ENCODE results near the gene OR1F1. TPM values are rescaled to one million over a fixed set of nuclear protein-coding genes. Genes with fewer than 3 reads are reported as not detected.

Gene OR1F1
- total and polyA plus RNA-seq, 4 donors, result not detected

DNA sequence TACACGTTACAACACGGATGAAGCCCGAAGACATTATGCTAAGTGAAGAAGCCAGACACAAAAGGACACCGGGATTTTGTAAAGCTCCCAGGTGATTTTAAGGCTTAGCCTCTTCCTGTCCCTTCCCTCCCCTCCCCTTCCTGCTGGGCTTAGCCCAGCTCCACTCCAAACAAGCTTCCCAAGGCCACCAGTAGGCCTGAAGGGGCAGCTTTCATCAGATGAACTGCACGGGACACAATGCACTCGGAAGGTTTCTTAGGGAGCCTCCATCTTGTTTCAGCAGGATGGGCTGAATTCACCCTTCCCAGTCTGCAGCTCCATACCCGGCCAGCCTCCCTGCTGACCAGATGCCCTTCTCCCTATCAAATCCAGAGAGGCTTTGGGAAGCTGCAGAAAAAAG is 58.0 kb downstream of the OR1F1 start:
- no peak overlapping the region for H3K27ac ChIP-seq (ENCODE audit: low read depth in 1 of 2, low read length in 2 of 2)
- no peaks in the 10 kb centered on the region for H3K9me3 ChIP-seq (ENCODE audit: control insufficient read depth, low read length)
- no peaks in the 10 kb centered on the region for H3K4me1 ChIP-seq (ENCODE audit: control insufficient read depth in 1 of 2, insufficient read depth in 2 of 2, low read length in 2 of 2)
- H3K27me3 ChIP-seq (ENCODE audit: control insufficient read depth in 1 of 2, insufficient read depth in 2 of 2, low read length in 1 of 2), result no peaks in the 10 kb centered on the region
- DNase-seq, result no peak
- no peak overlapping the region for H3K4me3 ChIP-seq (ENCODE audit: low read length in 2 of 2)
- WGBS, 2 donors, result 79 to 80% methylated on average over 7 of the region's 7 CpGs
- intact Hi-C loops (cut with DNase I), result no loop called here
- no peak for ATAC-seq (ENCODE audit: low FRiP score)
- H3K36me3 ChIP-seq (ENCODE audit: control insufficient read depth in 1 of 2, insufficient read depth in 2 of 2, low read length in 1 of 2), result no peaks in the 10 kb centered on the region

DNA sequence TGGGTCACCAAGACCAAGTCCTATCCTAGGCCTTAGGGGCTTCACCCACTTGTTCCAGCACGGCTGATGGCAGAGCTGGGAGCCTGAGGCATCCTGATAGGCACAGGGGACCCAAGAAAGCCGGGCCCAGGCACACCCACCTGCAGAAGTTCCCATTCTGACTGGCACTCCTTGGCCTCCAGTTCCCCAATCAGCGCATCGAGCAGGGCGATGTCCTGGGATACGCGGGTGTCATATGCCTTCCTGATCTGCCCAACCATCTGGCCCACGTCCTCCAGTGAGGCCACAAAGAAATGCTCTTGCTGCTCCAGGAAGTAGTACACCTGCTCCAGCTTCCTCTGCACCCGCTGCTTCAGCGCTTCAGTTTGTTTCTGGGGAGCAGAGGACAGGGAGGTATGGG is 58.9 kb downstream of the OR1F1 start:
- 83 to 86% methylated on average over 10 of the region's 10 CpGs for WGBS, 2 donors
- no peak overlapping the region for H3K4me3 ChIP-seq (ENCODE audit: low read length in 2 of 2)
- H3K9me3 ChIP-seq (ENCODE audit: control insufficient read depth, low read length), result no peaks in the 10 kb centered on the region
- DNase-seq (no peak), ATAC-seq (ENCODE audit: low FRiP score) (no peak)
- no peaks in the 10 kb centered on the region for H3K4me1 ChIP-seq (ENCODE audit: control insufficient read depth in 1 of 2, insufficient read depth in 2 of 2, low read length in 2 of 2)
- no peak overlapping the region for H3K27ac ChIP-seq (ENCODE audit: low read depth in 1 of 2, low read length in 2 of 2)
- H3K27me3 ChIP-seq (ENCODE audit: control insufficient read depth in 1 of 2, insufficient read depth in 2 of 2, low read length in 1 of 2), result no peaks in the 10 kb centered on the region
- intact Hi-C loops (cut with DNase I), result no loop called here
- H3K36me3 ChIP-seq (ENCODE audit: control insufficient read depth in 1 of 2, insufficient read depth in 2 of 2, low read length in 1 of 2), result no peaks in the 10 kb centered on the region

DNA sequence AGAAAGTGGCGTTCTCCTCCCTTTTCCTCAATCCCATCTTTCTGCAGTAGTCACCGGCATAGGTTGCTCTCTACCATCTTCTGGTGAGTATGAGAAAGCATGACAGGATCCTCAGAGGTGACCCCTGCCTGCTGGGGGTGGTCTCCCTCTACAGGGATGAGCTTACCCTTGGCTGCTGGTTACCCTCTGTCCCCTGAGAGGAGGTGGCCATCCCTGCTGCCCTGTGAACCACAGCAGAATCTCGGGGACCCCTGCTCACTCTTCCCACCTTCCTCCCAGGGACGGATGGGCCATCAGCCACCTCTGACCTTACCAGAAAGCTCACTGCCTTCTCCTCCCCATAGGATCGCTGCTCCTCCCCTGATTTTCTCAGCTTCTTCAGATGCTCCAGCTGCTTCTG is 60.6 kb downstream of the OR1F1 start:
- no peak for DNase-seq
- H3K27me3 ChIP-seq (ENCODE audit: control insufficient read depth in 1 of 2, insufficient read depth in 2 of 2, low read length in 1 of 2), result no peaks in the 10 kb centered on the region
- H3K4me1 ChIP-seq (ENCODE audit: control insufficient read depth in 1 of 2, insufficient read depth in 2 of 2, low read length in 2 of 2), result no peaks in the 10 kb centered on the region
- H3K4me3 ChIP-seq (ENCODE audit: low read length in 2 of 2), result no peak overlapping the region
- no peaks in the 10 kb centered on the region for H3K36me3 ChIP-seq (ENCODE audit: control insufficient read depth in 1 of 2, insufficient read depth in 2 of 2, low read length in 1 of 2)
- intact Hi-C loops (cut with DNase I), result no loop called here
- ATAC-seq (ENCODE audit: low FRiP score), result no peak
- no peaks in the 10 kb centered on the region for H3K9me3 ChIP-seq (ENCODE audit: control insufficient read depth, low read length)
- no peak overlapping the region for H3K27ac ChIP-seq (ENCODE audit: low read depth in 1 of 2, low read length in 2 of 2)
- 79 to 80% methylated on average over 5 of the region's 5 CpGs for WGBS, 2 donors

DNA sequence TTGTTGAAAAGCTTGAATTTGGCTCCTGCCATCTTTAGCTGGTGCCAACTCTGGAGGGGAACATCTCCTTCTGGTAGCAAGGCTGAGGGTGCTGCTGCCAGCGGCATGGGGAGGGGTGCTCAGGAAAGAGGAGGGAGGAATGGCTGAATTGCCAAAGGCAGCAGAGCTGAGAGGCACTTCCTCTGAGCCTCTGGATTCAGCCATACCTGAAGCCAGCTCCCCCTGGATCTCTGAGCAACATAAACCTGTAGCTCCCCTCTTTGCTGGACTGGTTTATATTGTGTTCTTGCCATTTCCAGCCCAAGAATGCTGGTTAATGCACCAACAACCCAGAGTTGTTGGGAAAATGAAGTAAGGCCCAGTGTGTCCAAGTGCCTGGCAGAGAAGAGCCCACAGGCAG is 61.0 kb downstream of the OR1F1 start:
- H3K36me3 ChIP-seq (ENCODE audit: control insufficient read depth in 1 of 2, insufficient read depth in 2 of 2, low read length in 1 of 2), result no peaks in the 10 kb centered on the region
- 67 to 71% methylated on average over 1 of the region's 1 CpG for WGBS, 2 donors
- no peaks in the 10 kb centered on the region for H3K27me3 ChIP-seq (ENCODE audit: control insufficient read depth in 1 of 2, insufficient read depth in 2 of 2, low read length in 1 of 2)
- intact Hi-C loops (cut with DNase I), result no loop called here
- DNase-seq (no peak), ATAC-seq (ENCODE audit: low FRiP score) (no peak)
- H3K4me1 ChIP-seq (ENCODE audit: control insufficient read depth in 1 of 2, insufficient read depth in 2 of 2, low read length in 2 of 2), result no peaks in the 10 kb centered on the region
- no peaks in the 10 kb centered on the region for H3K9me3 ChIP-seq (ENCODE audit: control insufficient read depth, low read length)
- H3K4me3 ChIP-seq (ENCODE audit: low read length in 2 of 2), result no peak overlapping the region
- no peak overlapping the region for H3K27ac ChIP-seq (ENCODE audit: low read depth in 1 of 2, low read length in 2 of 2)

DNA sequence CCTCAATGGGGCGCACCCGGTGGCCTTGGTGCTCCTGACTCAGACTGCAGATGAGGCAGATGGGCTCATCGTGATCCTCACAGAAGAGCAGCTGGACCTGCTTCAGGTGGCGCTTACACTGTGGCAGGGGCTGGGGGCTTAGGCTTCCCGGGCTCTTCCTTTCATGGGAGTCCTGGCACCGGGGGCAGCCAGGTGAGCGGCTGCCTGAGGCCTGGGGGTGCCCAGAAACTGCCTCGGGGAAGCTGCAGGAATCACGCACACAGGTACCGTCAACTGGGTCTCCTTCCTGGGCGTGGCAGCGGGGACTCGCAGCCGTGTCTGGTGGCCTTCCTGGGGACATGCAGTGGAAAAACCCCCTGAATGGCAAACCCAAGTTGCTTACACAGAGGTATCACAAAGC is 61.4 kb downstream of the OR1F1 start:
- intact Hi-C loops (cut with DNase I), result no loop called here
- no peak for ATAC-seq (ENCODE audit: low FRiP score)

DNA sequence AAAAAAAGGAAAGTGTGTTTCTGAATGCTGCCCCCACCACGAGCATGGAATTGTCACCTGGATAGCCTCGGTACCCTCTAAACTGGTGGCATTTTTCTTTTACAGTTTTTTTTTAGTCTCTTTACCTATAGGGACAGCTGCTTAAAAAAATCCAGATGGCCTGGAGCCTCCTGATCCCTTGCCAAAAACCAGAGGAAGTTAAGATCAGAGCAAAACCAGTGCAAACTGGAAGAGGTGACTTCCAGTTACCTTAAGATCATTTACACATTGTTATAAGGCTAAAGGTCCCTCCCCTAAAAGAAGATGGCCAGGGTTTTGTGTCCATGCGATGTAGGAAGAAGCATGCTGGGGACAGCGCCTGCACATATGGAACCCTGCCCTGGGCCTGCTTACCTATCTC is 65.0 kb downstream of the OR1F1 start:
- H3K36me3 ChIP-seq (ENCODE audit: control insufficient read depth in 1 of 2, insufficient read depth in 2 of 2, low read length in 1 of 2), result no peaks in the 10 kb centered on the region
- WGBS, 2 donors, result 83 to 84% methylated on average over 4 of the region's 4 CpGs
- H3K4me3 ChIP-seq (ENCODE audit: low read length in 2 of 2), result no peak overlapping the region
- DNase-seq (no peak), ATAC-seq (ENCODE audit: low FRiP score) (no peak)
- no peaks in the 10 kb centered on the region for H3K9me3 ChIP-seq (ENCODE audit: control insufficient read depth, low read length)
- no peak overlapping the region for H3K27ac ChIP-seq (ENCODE audit: low read depth in 1 of 2, low read length in 2 of 2)
- intact Hi-C loops (cut with DNase I), result no loop called here
- H3K4me1 ChIP-seq (ENCODE audit: control insufficient read depth in 1 of 2, insufficient read depth in 2 of 2, low read length in 2 of 2), result no peaks in the 10 kb centered on the region
- no peaks in the 10 kb centered on the region for H3K27me3 ChIP-seq (ENCODE audit: control insufficient read depth in 1 of 2, insufficient read depth in 2 of 2, low read length in 1 of 2)

More for the DNA sequence above, 61.4 kb downstream of the OR1F1 start:
- Histone ChIP-seq H3K9me3 (ENCODE audit: control insufficient read depth, low read length) (no peaks in the 10 kb centered on the region), H3K4me1 (ENCODE audit: control insufficient read depth in 1 of 2, insufficient read depth in 2 of 2, low read length in 2 of 2) (no peaks in the 10 kb centered on the region), H3K4me3 (ENCODE audit: low read length in 2 of 2) (no peak overlapping the region), H3K27me3 (ENCODE audit: control insufficient read depth in 1 of 2, insufficient read depth in 2 of 2, low read length in 1 of 2) (no peaks in the 10 kb centered on the region), H3K36me3 (ENCODE audit: control insufficient read depth in 1 of 2, insufficient read depth in 2 of 2, low read length in 1 of 2) (no peaks in the 10 kb centered on the region), H3K27ac (ENCODE audit: low read depth in 1 of 2, low read length in 2 of 2) (no peak overlapping the region)
- 79 to 84% methylated on average over 14 of the region's 14 CpGs for WGBS, 2 donors
- no peak for DNase-seq

DNA sequence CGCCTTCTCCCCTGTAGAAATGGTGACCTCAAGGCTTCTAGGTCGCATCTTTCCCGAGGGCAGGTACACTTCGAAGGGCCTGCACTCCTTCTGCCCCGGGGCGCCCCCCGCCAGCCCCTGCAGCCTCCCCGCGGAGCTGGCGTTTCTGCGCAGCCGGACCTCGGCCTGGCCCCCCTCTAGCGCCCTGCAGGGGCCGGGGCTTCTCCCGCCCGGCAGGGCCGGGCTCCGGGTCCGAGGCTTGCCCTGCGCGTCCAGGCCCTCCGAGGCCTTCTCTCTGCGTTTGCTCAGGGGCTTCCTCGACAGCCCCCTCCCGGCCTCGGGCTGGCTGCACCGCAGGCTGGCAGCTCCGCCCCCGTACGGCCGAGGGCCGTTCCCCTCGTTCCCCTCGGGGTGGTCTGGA is 66.3 kb downstream of the OR1F1 start:
- 35 to 48% methylated on average over 35 of the region's 35 CpGs for WGBS, 2 donors
- Histone ChIP-seq H3K27me3 (ENCODE audit: control insufficient read depth in 1 of 2, insufficient read depth in 2 of 2, low read length in 1 of 2) (no peaks in the 10 kb centered on the region), H3K36me3 (ENCODE audit: control insufficient read depth in 1 of 2, insufficient read depth in 2 of 2, low read length in 1 of 2) (no peaks in the 10 kb centered on the region), H3K4me1 (ENCODE audit: control insufficient read depth in 1 of 2, insufficient read depth in 2 of 2, low read length in 2 of 2) (no peaks in the 10 kb centered on the region), H3K9me3 (ENCODE audit: control insufficient read depth, low read length) (no peaks in the 10 kb centered on the region), H3K4me3 (ENCODE audit: low read length in 2 of 2) (no peak overlapping the region), H3K27ac (ENCODE audit: low read depth in 1 of 2, low read length in 2 of 2) (no peak overlapping the region)
- ATAC-seq (ENCODE audit: low FRiP score) (no peak), DNase-seq (no peak)
- intact Hi-C loops (cut with DNase I), result no loop called here

Other genes with a start within 250 kb of the OR1F1 start
- gene KREMEN2, start 223.9 kb upstream of the OR1F1 start, total RNA-seq, result not detected
- not detected for gene KREMEN2, start 223.9 kb upstream of the OR1F1 start, polyA plus RNA-seq
- 1 to 10 TPM; 4.0 to 5.7 TPM for gene PAQR4, start 218.9 kb upstream of the OR1F1 start, total RNA-seq
- gene PAQR4, start 218.9 kb upstream of the OR1F1 start, polyA plus RNA-seq, result 1 to 10 TPM; 1.5 to 2.6 TPM
- gene PKMYT1, start 207.8 kb upstream of the OR1F1 start, total RNA-seq, result 1 to 10 TPM; 1.5 to 2.4 TPM
- 1 to 10 TPM; 1.1 to 2.4 TPM for gene PKMYT1, start 207.8 kb upstream of the OR1F1 start, polyA plus RNA-seq
- gene CLDN9, start 175.3 kb upstream of the OR1F1 start, total RNA-seq, result under 1 TPM in 1 of 2 donors, not detected in 1; 0.18 TPM
- gene CLDN9, start 175.3 kb upstream of the OR1F1 start, polyA plus RNA-seq, result under 1 TPM in 1 of 2 donors, not detected in 1; 0.20 TPM
- not detected for gene CLDN6, start 170.0 kb upstream of the OR1F1 start, total RNA-seq
- not detected for gene CLDN6, start 170.0 kb upstream of the OR1F1 start, polyA plus RNA-seq
- gene TNFRSF12A, start 167.8 kb upstream of the OR1F1 start, total RNA-seq, result 100 to 1,000 TPM in 1 of 2 donors, 10 to 100 TPM in 1; 60.4 to 271 TPM
- gene TNFRSF12A, start 167.8 kb upstream of the OR1F1 start, polyA plus RNA-seq, result 100 to 1,000 TPM in 1 of 2 donors, 10 to 100 TPM in 1; 84.9 to 107 TPM
- gene HCFC1R1, start 164.3 kb upstream of the OR1F1 start, total RNA-seq, result 10 to 100 TPM; 88.5 to 99.7 TPM
- 100 to 1,000 TPM; 299 to 303 TPM for gene HCFC1R1, start 164.3 kb upstream of the OR1F1 start, polyA plus RNA-seq
- 10 to 100 TPM; 18.9 to 29.8 TPM for gene THOC6, start 164.2 kb upstream of the OR1F1 start, total RNA-seq
- 10 to 100 TPM; 18.5 to 60.6 TPM for gene THOC6, start 164.2 kb upstream of the OR1F1 start, polyA plus RNA-seq
- under 1 TPM; 0.10 to 0.18 TPM for gene BICDL2, start 151.3 kb upstream of the OR1F1 start, total RNA-seq
- gene BICDL2, start 151.3 kb upstream of the OR1F1 start, polyA plus RNA-seq, result 1 to 10 TPM in 1 of 2 donors, under 1 TPM in 1; 0.05 to 3.6 TPM
- 10 to 100 TPM in 1 of 2 donors, 1 to 10 TPM in 1; 3.2 to 11.4 TPM for gene MMP25, start 141.6 kb upstream of the OR1F1 start, total RNA-seq
- under 1 TPM; 0.36 to 0.75 TPM for gene MMP25, start 141.6 kb upstream of the OR1F1 start, polyA plus RNA-seq
- 10 to 100 TPM; 30.2 to 71.6 TPM for gene IL32, start 122.6 kb upstream of the OR1F1 start, total RNA-seq
- 100 to 1,000 TPM in 1 of 2 donors, 10 to 100 TPM in 1; 18.2 to 137 TPM for gene IL32, start 122.6 kb upstream of the OR1F1 start, polyA plus RNA-seq
- not detected for gene ZSCAN10, start 88.9 kb upstream of the OR1F1 start, total RNA-seq
- not detected for gene ZSCAN10, start 88.9 kb upstream of the OR1F1 start, polyA plus RNA-seq
- 10 to 100 TPM in 1 of 2 donors, 1 to 10 TPM in 1; 7.1 to 10.0 TPM for gene ZNF205, start 75.6 kb upstream of the OR1F1 start, total RNA-seq
- 10 to 100 TPM in 1 of 2 donors, 1 to 10 TPM in 1; 8.9 to 36.6 TPM for gene ZNF205, start 75.6 kb upstream of the OR1F1 start, polyA plus RNA-seq
- gene ZNF213, start 53.2 kb upstream of the OR1F1 start, total RNA-seq, result 1 to 10 TPM; 8.0 to 8.6 TPM
- 1 to 10 TPM; 2.3 to 5.6 TPM for gene ZNF213, start 53.2 kb upstream of the OR1F1 start, polyA plus RNA-seq
- gene ZNF200, start 47.0 kb downstream of the OR1F1 start, total RNA-seq, result 1 to 10 TPM; 7.4 to 8.1 TPM
- 1 to 10 TPM; 4.0 to 4.5 TPM for gene ZNF200, start 47.0 kb downstream of the OR1F1 start, polyA plus RNA-seq
- 1 to 10 TPM; 2.9 to 4.5 TPM for gene MEFV, start 68.4 kb downstream of the OR1F1 start, total RNA-seq
- 1 to 10 TPM in 1 of 2 donors, under 1 TPM in 1; 0.20 to 1.6 TPM for gene MEFV, start 68.4 kb downstream of the OR1F1 start, polyA plus RNA-seq
- gene ZNF263, start 95.3 kb downstream of the OR1F1 start, total RNA-seq, result 10 to 100 TPM; 26.2 to 27.4 TPM
- 10 to 100 TPM in 1 of 2 donors, 1 to 10 TPM in 1; 8.3 to 17.2 TPM for gene ZNF263, start 95.3 kb downstream of the OR1F1 start, polyA plus RNA-seq
- gene TIGD7, start 117.2 kb downstream of the OR1F1 start, total RNA-seq, result 1 to 10 TPM; 9.0 to 9.8 TPM
- 1 to 10 TPM; 2.6 to 4.6 TPM for gene TIGD7, start 117.2 kb downstream of the OR1F1 start, polyA plus RNA-seq
- gene ZNF75A, start 117.3 kb downstream of the OR1F1 start, total RNA-seq, result 10 to 100 TPM; 26.9 to 28.1 TPM
- gene ZNF75A, start 117.3 kb downstream of the OR1F1 start, polyA plus RNA-seq, result 10 to 100 TPM in 1 of 2 donors, 1 to 10 TPM in 1; 6.1 to 17.3 TPM
- gene OR2C1, start 167.7 kb downstream of the OR1F1 start, total RNA-seq, result not detected
- gene OR2C1, start 167.7 kb downstream of the OR1F1 start, polyA plus RNA-seq, result not detected
- 10 to 100 TPM; 11.4 to 14.1 TPM for gene ZSCAN32, start 212.8 kb downstream of the OR1F1 start, total RNA-seq
- 1 to 10 TPM; 9.1 to 10.0 TPM for gene ZSCAN32, start 212.8 kb downstream of the OR1F1 start, polyA plus RNA-seq
- gene ZNF174, start 213.0 kb downstream of the OR1F1 start, total RNA-seq, result 10 to 100 TPM in 1 of 2 donors, 1 to 10 TPM in 1; 8.2 to 10.9 TPM
- 1 to 10 TPM; 2.3 to 7.7 TPM for gene ZNF174, start 213.0 kb downstream of the OR1F1 start, polyA plus RNA-seq